ENCODE results near the gene EXOC6. TPM values are rescaled to one million over a fixed set of nuclear protein-coding genes. Genes with fewer than 3 reads are reported as not detected.
"Not testable (repeated sequence)": the region's sequence is repeated elsewhere in the genome, so short reads cannot be mapped to it uniquely, and the experiment has no call there.

The EXOC6 gene
- total RNA-seq, 2 experiments from 2014 or later = 8.8 to 9.5 TPM

DNA sequence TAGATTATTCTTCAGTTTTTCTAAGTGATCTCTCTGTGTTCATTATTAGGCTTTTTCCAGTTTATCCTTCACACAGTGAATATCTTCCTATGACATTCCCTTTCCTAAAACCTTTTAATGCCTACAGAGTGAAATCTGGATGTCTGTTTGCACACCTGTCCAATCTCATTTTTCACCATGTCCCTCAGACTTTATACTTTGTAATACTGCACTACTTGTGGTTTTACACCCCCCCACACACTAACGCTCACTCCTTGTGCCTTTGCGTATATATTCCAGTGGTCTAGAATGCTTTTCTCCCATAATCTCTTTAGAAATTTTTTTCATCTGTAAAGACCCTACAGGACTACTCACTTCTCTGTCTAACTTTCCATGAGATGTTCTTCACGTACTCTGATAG, 98.2 kb downstream of the EXOC6 start:
- ATAC-seq (no peak), DNase-seq (no peak)
- ChIA-PET POLR2A (no interaction called here), CTCF (no interaction called here)
- peaks cover 29% of the 10 kb centered on the region for H3K36me3 Mint-ChIP-seq (ENCODE audit: low read depth)
- no peaks in the 10 kb centered on the region for H3K27me3 Mint-ChIP-seq
- H3K27ac Mint-ChIP-seq = no peak overlapping the region
- no peaks in the 10 kb centered on the region for H3K9me3 Mint-ChIP-seq
- no peak overlapping the region for H3K4me3 Mint-ChIP-seq
- intact Hi-C loops (cut with micrococcal nuclease) = no loop called here
- TF ChIP-seq, protein P1, sequence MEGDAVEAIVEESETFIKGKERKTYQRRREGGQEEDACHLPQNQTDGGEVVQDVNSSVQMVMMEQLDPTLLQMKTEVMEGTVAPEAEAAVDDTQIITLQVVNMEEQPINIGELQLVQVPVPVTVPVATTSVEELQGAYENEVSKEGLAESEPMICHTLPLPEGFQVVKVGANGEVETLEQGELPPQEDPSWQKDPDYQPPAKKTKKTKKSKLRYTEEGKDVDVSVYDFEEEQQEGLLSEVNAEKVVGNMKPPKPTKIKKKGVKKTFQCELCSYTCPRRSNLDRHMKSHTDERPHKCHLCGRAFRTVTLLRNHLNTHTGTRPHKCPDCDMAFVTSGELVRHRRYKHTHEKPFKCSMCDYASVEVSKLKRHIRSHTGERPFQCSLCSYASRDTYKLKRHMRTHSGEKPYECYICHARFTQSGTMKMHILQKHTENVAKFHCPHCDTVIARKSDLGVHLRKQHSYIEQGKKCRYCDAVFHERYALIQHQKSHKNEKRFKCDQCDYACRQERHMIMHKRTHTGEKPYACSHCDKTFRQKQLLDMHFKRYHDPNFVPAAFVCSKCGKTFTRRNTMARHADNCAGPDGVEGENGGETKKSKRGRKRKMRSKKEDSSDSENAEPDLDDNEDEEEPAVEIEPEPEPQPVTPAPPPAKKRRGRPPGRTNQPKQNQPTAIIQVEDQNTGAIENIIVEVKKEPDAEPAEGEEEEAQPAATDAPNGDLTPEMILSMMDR (IDR thresholded peaks at IDR 0.05) = no peak
- no peaks in the 10 kb centered on the region for H3K4me1 Mint-ChIP-seq (ENCODE audit: low read depth)

DNA sequence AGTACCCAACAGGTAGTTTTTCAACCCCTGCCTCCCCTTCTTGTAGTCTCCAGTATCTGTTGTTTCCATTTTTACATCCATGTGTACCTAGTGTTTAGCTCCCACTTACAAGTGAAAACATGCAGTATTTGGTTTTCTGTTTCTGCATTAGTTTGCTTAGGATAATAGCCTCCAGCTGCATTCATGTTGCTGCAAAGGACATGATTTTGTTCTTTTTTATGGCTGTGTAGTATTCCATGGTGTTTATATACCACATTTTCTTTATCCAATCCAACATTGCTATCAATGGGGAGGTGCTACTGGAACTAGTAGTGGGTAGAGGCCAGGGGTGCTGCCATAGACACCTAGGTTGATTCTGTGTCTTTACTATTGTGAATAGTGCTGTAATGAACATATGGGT, 104.3 kb downstream of the EXOC6 start:
- DNase-seq; ATAC-seq; POLR2A ChIA-PET; H3K27ac Mint-ChIP-seq; H3K4me1 Mint-ChIP-seq (ENCODE audit: low read depth); H3K27me3 Mint-ChIP-seq; H3K9me3 Mint-ChIP-seq; H3K4me3 Mint-ChIP-seq; intact Hi-C loops (cut with micrococcal nuclease): not testable (repeated sequence)
- peaks cover 22% of the 10 kb centered on the region for H3K36me3 Mint-ChIP-seq (ENCODE audit: low read depth)
- CTCF ChIA-PET = interaction anchor here (3.2 kb wide), 1 partner anchor 13 kb away, joined by 12 read pairs; no protein-coding TSS in a partner anchor

DNA sequence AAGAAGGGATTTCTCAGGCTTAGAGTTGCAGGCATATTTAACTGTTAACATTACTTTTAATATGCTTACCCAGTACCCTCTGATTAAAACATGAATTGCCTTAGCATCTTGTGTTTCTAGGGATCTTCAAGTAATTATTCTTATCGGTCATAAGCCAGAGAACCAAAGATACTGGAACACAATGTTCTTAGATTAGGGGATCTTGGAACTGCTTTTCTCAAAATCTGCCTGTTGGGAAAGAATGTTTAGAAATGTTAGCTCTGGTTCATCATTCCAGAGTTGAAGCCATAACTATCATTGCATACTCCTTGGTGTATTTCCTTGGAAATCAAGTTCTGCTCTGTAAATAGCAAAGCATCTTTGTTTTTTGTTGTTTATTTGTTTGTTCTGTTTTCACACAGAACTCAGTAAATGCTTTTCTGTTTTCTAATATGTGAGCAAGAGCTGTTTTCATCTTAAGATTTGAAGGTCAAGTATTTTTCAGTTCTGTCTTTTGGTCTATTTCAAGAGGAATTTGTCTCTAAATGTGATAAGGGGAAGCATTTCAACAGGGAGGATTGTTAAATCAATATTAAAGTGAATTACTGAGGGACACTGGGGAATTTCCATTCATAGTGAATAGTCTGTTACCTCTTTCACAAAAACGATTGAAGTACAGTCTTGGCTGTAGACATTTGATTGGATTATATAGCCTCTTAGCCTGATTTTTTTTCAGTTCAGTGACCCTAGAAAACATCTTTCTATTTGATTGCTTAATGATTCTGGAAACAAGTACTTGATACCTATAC, 109.1 kb downstream of the EXOC6 start:
- DNase-seq (no peak), ATAC-seq (no peak)
- H3K27ac Mint-ChIP-seq = no peak overlapping the region
- no peak overlapping the region for H3K4me3 Mint-ChIP-seq
- ChIA-PET CTCF (interaction anchor here (0.6 kb wide), 1 partner anchor 72 kb away, joined by 3 read pairs; no protein-coding TSS in a partner anchor), POLR2A (interaction anchor here (0.6 to 1.0 kb wide), 2 partner anchors 107 to 533 kb away, joined by 3 read pairs; no protein-coding TSS in a partner anchor)
- H3K4me1 Mint-ChIP-seq (ENCODE audit: low read depth) = no peaks in the 10 kb centered on the region
- intact Hi-C loops (cut with micrococcal nuclease) = no loop called here
- peaks cover 16% of the 10 kb centered on the region for H3K36me3 Mint-ChIP-seq (ENCODE audit: low read depth)
- H3K27me3 Mint-ChIP-seq = no peaks in the 10 kb centered on the region
- TF ChIP-seq, protein P1 (IDR thresholded peaks at IDR 0.05) = no peak
- H3K9me3 Mint-ChIP-seq = no peaks in the 10 kb centered on the region

DNA sequence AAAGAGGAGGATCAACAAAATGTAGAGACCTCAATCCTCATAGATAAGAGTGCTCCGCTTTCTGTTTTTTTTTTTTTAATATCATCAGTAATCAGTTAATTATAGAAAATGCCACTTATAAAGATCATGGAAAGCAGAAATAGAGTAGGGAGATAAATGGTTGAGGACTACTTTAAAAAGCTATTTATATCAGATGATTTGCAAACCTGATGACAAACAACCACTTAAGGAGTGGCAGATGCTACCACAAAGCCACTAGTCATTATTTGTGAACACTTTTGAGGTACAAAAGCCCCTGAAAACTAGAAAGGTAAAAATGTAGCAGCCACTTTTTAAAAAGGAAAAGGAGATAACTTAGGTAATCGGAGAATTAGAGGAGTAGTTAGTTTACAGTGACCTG, 113.3 kb downstream of the EXOC6 start:
- H3K4me3 Mint-ChIP-seq = no peak overlapping the region
- intact Hi-C loops (cut with micrococcal nuclease) = loop anchor here (10.0 kb wide), 2 partner anchors 113 to 393 kb away; partner anchors contain the start of gene CYP26A1
- CTCF ChIA-PET = no interaction called here
- no peaks in the 10 kb centered on the region for H3K27me3 Mint-ChIP-seq
- TF ChIP-seq, protein P1 (IDR thresholded peaks at IDR 0.05) = no peak
- H3K27ac Mint-ChIP-seq = no peak overlapping the region
- DNase-seq (no peak), ATAC-seq (no peak)
- H3K4me1 Mint-ChIP-seq (ENCODE audit: low read depth) = no peaks in the 10 kb centered on the region
- H3K9me3 Mint-ChIP-seq = no peaks in the 10 kb centered on the region
- POLR2A ChIA-PET = no interaction called here
- peaks cover 9% of the 10 kb centered on the region for H3K36me3 Mint-ChIP-seq (ENCODE audit: low read depth)

DNA sequence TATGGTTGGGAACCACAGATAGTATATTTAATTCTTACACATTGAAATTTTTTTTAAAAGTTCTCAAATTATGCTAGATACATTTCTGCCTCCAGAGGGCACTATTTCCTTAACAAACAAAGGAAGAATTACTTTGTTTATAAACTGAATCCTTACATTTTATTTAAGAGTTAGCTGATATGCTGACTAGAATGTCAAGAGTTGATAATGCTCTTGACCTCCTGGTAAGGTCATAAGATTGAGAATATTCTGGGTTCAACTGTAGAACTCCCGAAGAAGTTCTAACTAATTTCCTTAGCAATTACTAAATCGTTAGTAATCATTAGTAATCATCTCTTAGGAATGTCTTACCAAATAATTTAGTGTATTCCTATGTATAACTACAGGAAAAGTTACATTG, 117.0 kb downstream of the EXOC6 start:
- H3K27ac Mint-ChIP-seq = no peak overlapping the region
- peaks cover 3% of the 10 kb centered on the region for H3K36me3 Mint-ChIP-seq (ENCODE audit: low read depth)
- H3K4me3 Mint-ChIP-seq = no peak overlapping the region
- no peaks in the 10 kb centered on the region for H3K4me1 Mint-ChIP-seq (ENCODE audit: low read depth)
- ChIA-PET CTCF (interaction anchor here (0.7 to 2.3 kb wide), 30 partner anchors 11 to 393 kb away, joined by 3 to 12 read pairs (median 4); no protein-coding TSS in a partner anchor), POLR2A (no interaction called here)
- TF ChIP-seq, protein P1 (IDR thresholded peaks at IDR 0.05) = peak; percentile 62
- H3K27me3 Mint-ChIP-seq = no peaks in the 10 kb centered on the region
- H3K9me3 Mint-ChIP-seq = no peaks in the 10 kb centered on the region
- no peak for DNase-seq
- no peak for ATAC-seq
- intact Hi-C loops (cut with micrococcal nuclease) = loop anchor here (10.0 kb wide), 2 partner anchors 109 to 389 kb away; partner anchors contain the start of gene CYP26A1
